Measurements from ENCODE around the gene PLXNA1. TPM values are rescaled to one million over a fixed set of nuclear protein-coding genes. Genes with fewer than 3 reads are reported as not detected.

The PLXNA1 gene
- polyA plus RNA-seq = 0.13 TPM

GRCh38 chr3:126982471-126983175, at the start of gene PLXNA1:
Gene PLXNA1 (plus strand): TSS chr3:126983115. CDS start chr3:126988594, 5,479 bp downstream.
- Mint-ChIP-seq H3K4me3 (peak within 1 kb of the TSS; percentile 88 to 98 (median 94)), H3K4me1 (peaks cover 5 to 16% (median 10%) of the 10 kb centered on the region in 3 donors), H3K27ac (peak within 1 kb of the TSS; percentile 96 to 100 (median 99)), H3K36me3 (no peaks in the 10 kb centered on the region), H3K27me3 (peaks cover 26% of the 10 kb centered on the region), H3K9me3 (no peaks in the 10 kb centered on the region)

GRCh38 chr3:126934031-126934531, 48.8 kb upstream of the PLXNA1 start:
- peaks cover 0 to 4% (median 0%) of the 10 kb centered on the region in 3 donors for H3K4me1 Mint-ChIP-seq
- H3K36me3 Mint-ChIP-seq = peaks cover 7% of the 10 kb centered on the region
- no peak overlapping the region for H3K4me3 Mint-ChIP-seq
- H3K27ac Mint-ChIP-seq = no peak overlapping the region
- H3K27me3 Mint-ChIP-seq = peaks cover 15% of the 10 kb centered on the region
- H3K9me3 Mint-ChIP-seq = no peaks in the 10 kb centered on the region

GRCh38 chr3:126934991-126935390, 47.9 kb upstream of the PLXNA1 start:
- H3K4me1 Mint-ChIP-seq = peaks cover 0 to 4% (median 0%) of the 10 kb centered on the region in 3 donors
- peaks cover 7% of the 10 kb centered on the region for H3K27me3 Mint-ChIP-seq
- H3K4me3 Mint-ChIP-seq = no peak overlapping the region
- H3K27ac Mint-ChIP-seq = no peak overlapping the region
- H3K36me3 Mint-ChIP-seq = peaks cover 9% of the 10 kb centered on the region
- no peaks in the 10 kb centered on the region for H3K9me3 Mint-ChIP-seq

GRCh38 chr3:126935756-126936509, 47.0 kb upstream of the PLXNA1 start:
- Mint-ChIP-seq H3K4me3 (peak overlapping the region in 1 of 4 donors; percentile 8), H3K9me3 (no peaks in the 10 kb centered on the region), H3K36me3 (peaks cover 9% of the 10 kb centered on the region), H3K27me3 (peaks cover 2% of the 10 kb centered on the region), H3K4me1 (peaks cover 0 to 4% (median 0%) of the 10 kb centered on the region in 3 donors), H3K27ac (no peak overlapping the region)

GRCh38 chr3:126936853-126937425, 46.0 kb upstream of the PLXNA1 start:
- Mint-ChIP-seq H3K36me3 (peaks cover 9% of the 10 kb centered on the region), H3K27me3 (peaks cover 5% of the 10 kb centered on the region), H3K4me3 (no peak overlapping the region), H3K4me1 (peaks cover 0 to 4% (median 0%) of the 10 kb centered on the region in 3 donors), H3K27ac (no peak overlapping the region), H3K9me3 (no peaks in the 10 kb centered on the region)

GRCh38 chr3:126937533-126937932, 45.4 kb upstream of the PLXNA1 start:
- peaks cover 0 to 4% (median 0%) of the 10 kb centered on the region in 3 donors for H3K4me1 Mint-ChIP-seq
- H3K36me3 Mint-ChIP-seq = peaks cover 7% of the 10 kb centered on the region
- no peak overlapping the region for H3K27ac Mint-ChIP-seq
- H3K27me3 Mint-ChIP-seq = peaks cover 3% of the 10 kb centered on the region
- no peaks in the 10 kb centered on the region for H3K9me3 Mint-ChIP-seq
- no peak overlapping the region for H3K4me3 Mint-ChIP-seq

- H3K9me3 Mint-ChIP-seq = no peaks in the 10 kb centered on the region
- H3K4me1 Mint-ChIP-seq = peaks cover 0 to 4% (median 0%) of the 10 kb centered on the region in 3 donors
- no peak overlapping the region for H3K27ac Mint-ChIP-seq
Observed at GRCh38 chr3:126937973-126938372, 44.9 kb upstream of the PLXNA1 start.

GRCh38 chr3:126938520-126939337, 44.2 kb upstream of the PLXNA1 start:
- Mint-ChIP-seq H3K4me1 (peaks cover 0 to 4% (median 3%) of the 10 kb centered on the region in 3 donors), H3K4me3 (no peak overlapping the region), H3K27me3 (peaks cover 7% of the 10 kb centered on the region), H3K9me3 (no peaks in the 10 kb centered on the region), H3K36me3 (peaks cover 9% of the 10 kb centered on the region), H3K27ac (no peak overlapping the region)

More at GRCh38 chr3:126937973-126938372, 44.9 kb upstream of the PLXNA1 start:
- Mint-ChIP-seq H3K4me3 (no peak overlapping the region), H3K36me3 (peaks cover 6% of the 10 kb centered on the region), H3K27me3 (peaks cover 3% of the 10 kb centered on the region)

- peaks cover 9% of the 10 kb centered on the region for H3K36me3 Mint-ChIP-seq
- H3K27ac Mint-ChIP-seq = no peak overlapping the region
- H3K9me3 Mint-ChIP-seq = no peaks in the 10 kb centered on the region
Observed at GRCh38 chr3:126939338-126939718, 43.6 kb upstream of the PLXNA1 start.

GRCh38 chr3:126939733-126940132, 43.2 kb upstream of the PLXNA1 start:
- Mint-ChIP-seq H3K4me3 (no peak overlapping the region), H3K27me3 (peaks cover 10% of the 10 kb centered on the region), H3K9me3 (no peaks in the 10 kb centered on the region), H3K27ac (no peak overlapping the region), H3K36me3 (peaks cover 8% of the 10 kb centered on the region), H3K4me1 (peaks cover 0 to 10% (median 8%) of the 10 kb centered on the region in 3 donors)

More at GRCh38 chr3:126939338-126939718, 43.6 kb upstream of the PLXNA1 start:
- H3K4me3 Mint-ChIP-seq = no peak overlapping the region
- H3K4me1 Mint-ChIP-seq = peaks cover 0 to 7% (median 6%) of the 10 kb centered on the region in 3 donors
- peaks cover 9% of the 10 kb centered on the region for H3K27me3 Mint-ChIP-seq

- peak overlapping the region in 2 of 3 donors; percentile 28 to 44 for H3K27ac Mint-ChIP-seq
- no peaks in the 10 kb centered on the region for H3K9me3 Mint-ChIP-seq
- peak overlapping the region in 1 of 4 donors; percentile 16 for H3K4me3 Mint-ChIP-seq
- H3K36me3 Mint-ChIP-seq = peaks cover 5% of the 10 kb centered on the region
- H3K27me3 Mint-ChIP-seq = peaks cover 14% of the 10 kb centered on the region
- peaks cover 0 to 12% (median 3%) of the 10 kb centered on the region in 3 donors for H3K4me1 Mint-ChIP-seq
Observed at GRCh38 chr3:126941721-126942270, 41.1 kb upstream of the PLXNA1 start.

GRCh38 chr3:126944089-126944965, 38.6 kb upstream of the PLXNA1 start:
- H3K27ac Mint-ChIP-seq = peak overlapping the region in 1 of 3 donors; percentile 47
- peaks cover 19% of the 10 kb centered on the region for H3K27me3 Mint-ChIP-seq
- no peaks in the 10 kb centered on the region for H3K9me3 Mint-ChIP-seq
- no peak overlapping the region for H3K4me3 Mint-ChIP-seq
- peaks cover 0 to 18% (median 11%) of the 10 kb centered on the region in 3 donors for H3K4me1 Mint-ChIP-seq
- H3K36me3 Mint-ChIP-seq = peaks cover 14% of the 10 kb centered on the region

GRCh38 chr3:126945171-126945721, 37.7 kb upstream of the PLXNA1 start:
- Mint-ChIP-seq H3K27me3 (peaks cover 19% of the 10 kb centered on the region), H3K27ac (peak overlapping the region in 1 of 3 donors; percentile 47), H3K36me3 (peaks cover 12% of the 10 kb centered on the region), H3K4me3 (no peak overlapping the region), H3K4me1 (peaks cover 0 to 18% (median 11%) of the 10 kb centered on the region in 3 donors), H3K9me3 (no peaks in the 10 kb centered on the region)

Measured in IgD-negative memory B cell (primary cell).